GM23338 (cell line): Measurements from ENCODE around the gene CDH12. TPM values are rescaled to one million over a fixed set of nuclear protein-coding genes. Genes with fewer than 3 reads are reported as not detected.

Source experiments
- ATAC-seq: fragments of 200-7000 bp; cut with Tn5 transposase; 3 replicates; pipeline ENCODE4 v1.9.1; 2020
- DNase-seq: peaks from one replicate; pipeline ENCODE4 v3.0.0-alpha.2; 2015; ENCODE audit warnings: low spot score
- H2AFZ ChIP-seq: fragments of 200-600 bp; sonication (generic); 2 replicates; pipeline ENCODE4 v1.8.0; 2016; ENCODE audit warnings: antibody characterized with exemption, mild to moderate bottlenecking, moderate library complexity
- H3F3A ChIP-seq: fragments of 200-600 bp; sonication (generic); replicated peaks from 2 replicates; pipeline ENCODE4 v1.8.0; 2017; ENCODE audit warnings: antibody characterized with exemption, mixed run types, low read depth
- H3K27ac ChIP-seq: fragments of 200-600 bp; sonication (generic); 2 replicates; pipeline ENCODE4 v1.6.1; 2016; ENCODE audit warnings: low read depth
- H3K27me3 ChIP-seq: fragments of 200-600 bp; sonication (generic); 2 replicates; pipeline ENCODE4 v1.8.0; 2016; ENCODE audit warnings: mild to moderate bottlenecking, mixed run types, moderate library complexity; ENCODE audit not compliant: insufficient read depth
- H3K36me3 ChIP-seq: fragments of 200-600 bp; sonication (generic); 2 replicates; pipeline ENCODE4 v1.8.0; 2016; ENCODE audit warnings: mild to moderate bottlenecking; ENCODE audit not compliant: insufficient read depth
- H3K4me1 ChIP-seq: fragments of 200-600 bp; sonication (generic); 2 replicates; pipeline ENCODE4 v1.8.0; 2016; ENCODE audit warnings: mild to moderate bottlenecking, moderate library complexity; ENCODE audit not compliant: insufficient read depth
- H3K4me2 ChIP-seq: fragments of 200-600 bp; sonication (generic); 2 replicates; pipeline ENCODE4 v1.7.1; 2017; ENCODE audit warnings: mixed run types
- H3K4me3 ChIP-seq: fragments of 200-600 bp; sonication (generic); 2 replicates; pipeline ENCODE4 v1.6.1; 2016; ENCODE audit warnings: mixed run types
- H3K79me2 ChIP-seq: fragments of 200-600 bp; sonication (generic); replicated peaks from 2 replicates; pipeline ENCODE4 v1.8.0; 2017; ENCODE audit warnings: mild to moderate bottlenecking; ENCODE audit not compliant: insufficient read depth
- H3K9me2 ChIP-seq: fragments of 200-600 bp; sonication (generic); 2 replicates; pipeline ENCODE4 v1.8.0; 2017; ENCODE audit not compliant: insufficient read depth
- H4K20me1 ChIP-seq: fragments of 200-600 bp; sonication (generic); replicated peaks from 2 replicates; pipeline ENCODE4 v1.8.0; 2017; ENCODE audit warnings: mild to moderate bottlenecking; ENCODE audit not compliant: insufficient read depth
- H3K27ac Mint-ChIP-seq: 2 replicates; pipeline ENCODE4 v1.8.0; 2020; ENCODE audit warnings: inconsistent platforms, mild to moderate bottlenecking, moderate library complexity, mixed read lengths
- H3K27me3 Mint-ChIP-seq: 3 replicates; pipeline ENCODE4 v1.8.0; 2022; ENCODE audit warnings: low read depth, mild to moderate bottlenecking, moderate library complexity, mixed read lengths, inconsistent platforms; ENCODE audit not compliant: insufficient read depth, poor library complexity
- H3K36me3 Mint-ChIP-seq: 3 replicates; pipeline ENCODE4 v1.8.0; 2021; ENCODE audit warnings: low read depth, mild to moderate bottlenecking, inconsistent platforms, moderate library complexity, mixed read lengths
- H3K4me1 Mint-ChIP-seq: 3 replicates; pipeline ENCODE4 v1.8.0; 2020; ENCODE audit warnings: mild to moderate bottlenecking, inconsistent platforms, mixed read lengths
- H3K4me3 Mint-ChIP-seq: 3 replicates; pipeline ENCODE4 v1.8.0; 2021; ENCODE audit warnings: moderate library complexity, mild to moderate bottlenecking, inconsistent platforms, mixed read lengths
- H3K9me3 Mint-ChIP-seq: 3 replicates; pipeline ENCODE4 v1.8.0; 2020; ENCODE audit warnings: moderate library complexity, mild to moderate bottlenecking, inconsistent platforms, mixed read lengths
- CREB1 ChIP-seq: fragments of 250-450 bp; sonication (Bioruptor Pico); IDR thresholded peaks from 2 replicates; pipeline ENCODE4 v1.5.0; 2020; ENCODE audit warnings: low read depth, mild to moderate bottlenecking, moderate library complexity
- CTCF ChIP-seq, 2 experiments: fragments of 200-600 bp in 1 of 2; sonication (generic) in 1 of 2; conservative IDR thresholded peaks; 2 replicates each; pipeline versions ENCODE4 v1.5.1 to v1.6.1; 2016 to 2017; ENCODE audit warnings: antibody characterized with exemption in 2 of 2, low read depth in 2 of 2, mild to moderate bottlenecking in 2 of 2, moderate library complexity in 1 of 2
- EZH2 ChIP-seq: fragments of 200-600 bp; sonication (generic); IDR thresholded peaks from one replicate; pipeline ENCODE4 v1.8.0; 2017; ENCODE audit warnings: antibody characterized with exemption, mild to moderate bottlenecking, low read depth; ENCODE audit not compliant: unreplicated experiment
- EZH2phosphoT487 ChIP-seq: fragments of 200-600 bp; sonication (generic); IDR thresholded peaks from one replicate; pipeline ENCODE4 v1.8.1; 2018; ENCODE audit warnings: antibody characterized with exemption; ENCODE audit not compliant: unreplicated experiment
- JUNB ChIP-seq: IDR thresholded peaks from one replicate; pipeline ENCODE4 v1.6.1; 2016; ENCODE audit warnings: antibody characterized with exemption; ENCODE audit not compliant: unreplicated experiment
- NANOG ChIP-seq: IDR thresholded peaks from 2 replicates; pipeline ENCODE4 v1.6.1; 2016; ENCODE audit warnings: antibody characterized with exemption, borderline replicate concordance
- POLR2AphosphoS5 ChIP-seq: IDR thresholded peaks from 2 replicates; pipeline ENCODE4 v1.6.1; 2016; ENCODE audit warnings: antibody characterized with exemption, low read depth
- STAT1 ChIP-seq: IDR thresholded peaks from one replicate; pipeline ENCODE4 v1.6.1; 2016; ENCODE audit warnings: antibody characterized with exemption; ENCODE audit not compliant: unreplicated experiment
- ZNF114 ChIP-seq: fragments of 250-450 bp; sonication (Bioruptor Pico); IDR thresholded peaks from 2 replicates; pipeline ENCODE4 v1.5.0; 2020; ENCODE audit warnings: mild to moderate bottlenecking, moderate library complexity
- ZNF331 ChIP-seq: fragments of 250-450 bp; sonication (Bioruptor Pico); IDR thresholded peaks from 2 replicates; pipeline ENCODE4 v1.5.0; 2020; ENCODE audit warnings: low read depth, mild to moderate bottlenecking, moderate library complexity
- polyA plus RNA-seq: library from polyadenylated mRNA; unstranded; fragments of >200 nt; fragmentation: Nextera tagmentation; extraction: Ambion mirVana; gene quantifications from 2 replicates; pipeline ENCODE4 v1.2.1, GENCODE V29; 2016
- total RNA-seq: library from RNA; depleted of rRNA; stranded (reverse); fragments of >200 nt; shearing (Covaris generic); gene quantifications from 2 replicates; pipeline ENCODE4 v1.2.3, GENCODE V29; 2014
- TF ChIP-seq, protein P1 (sequence below): IDR thresholded peaks from one replicate; pipeline ENCODE4 v1.6.1; 2018; ENCODE audit warnings: antibody characterized with exemption; ENCODE audit not compliant: unreplicated experiment
- TF ChIP-seq, protein P2 (sequence below): fragments of 250-450 bp; sonication (Bioruptor Pico); IDR thresholded peaks from 2 replicates; pipeline ENCODE4 v1.5.0; 2020; ENCODE audit warnings: mild to moderate bottlenecking, moderate library complexity
- TF ChIP-seq, protein P3 (sequence below): IDR thresholded peaks from 2 replicates; pipeline ENCODE4 v1.6.1; 2016; ENCODE audit warnings: antibody characterized with exemption

CDH12 gene
- total and polyA plus RNA-seq, 2 experiments from 2014 or later = not detected

GRCh38 chr5:22577006-22577405 lies 276.1 kb downstream of the CDH12 start:
- no peaks in the 10 kb centered on the region for H3K36me3 Mint-ChIP-seq
- H3K4me3 Mint-ChIP-seq = no peak overlapping the region
- TF ChIP-seq NANOG (no peak), EZH2phosphoT487 (no peak), JUNB (no peak), ZNF331 (CRISPR knock-in tag) (no peak), EZH2 (no peak), CREB1 (CRISPR knock-in tag) (no peak), POLR2AphosphoS5 (no peak), ZNF114 (CRISPR knock-in tag) (no peak), CTCF (conservative IDR thresholded peaks at IDR 0.05; ENCODE audit: low read depth in 2 of 2) (no peak), STAT1 (no peak)
- TF ChIP-seq, protein P1, sequence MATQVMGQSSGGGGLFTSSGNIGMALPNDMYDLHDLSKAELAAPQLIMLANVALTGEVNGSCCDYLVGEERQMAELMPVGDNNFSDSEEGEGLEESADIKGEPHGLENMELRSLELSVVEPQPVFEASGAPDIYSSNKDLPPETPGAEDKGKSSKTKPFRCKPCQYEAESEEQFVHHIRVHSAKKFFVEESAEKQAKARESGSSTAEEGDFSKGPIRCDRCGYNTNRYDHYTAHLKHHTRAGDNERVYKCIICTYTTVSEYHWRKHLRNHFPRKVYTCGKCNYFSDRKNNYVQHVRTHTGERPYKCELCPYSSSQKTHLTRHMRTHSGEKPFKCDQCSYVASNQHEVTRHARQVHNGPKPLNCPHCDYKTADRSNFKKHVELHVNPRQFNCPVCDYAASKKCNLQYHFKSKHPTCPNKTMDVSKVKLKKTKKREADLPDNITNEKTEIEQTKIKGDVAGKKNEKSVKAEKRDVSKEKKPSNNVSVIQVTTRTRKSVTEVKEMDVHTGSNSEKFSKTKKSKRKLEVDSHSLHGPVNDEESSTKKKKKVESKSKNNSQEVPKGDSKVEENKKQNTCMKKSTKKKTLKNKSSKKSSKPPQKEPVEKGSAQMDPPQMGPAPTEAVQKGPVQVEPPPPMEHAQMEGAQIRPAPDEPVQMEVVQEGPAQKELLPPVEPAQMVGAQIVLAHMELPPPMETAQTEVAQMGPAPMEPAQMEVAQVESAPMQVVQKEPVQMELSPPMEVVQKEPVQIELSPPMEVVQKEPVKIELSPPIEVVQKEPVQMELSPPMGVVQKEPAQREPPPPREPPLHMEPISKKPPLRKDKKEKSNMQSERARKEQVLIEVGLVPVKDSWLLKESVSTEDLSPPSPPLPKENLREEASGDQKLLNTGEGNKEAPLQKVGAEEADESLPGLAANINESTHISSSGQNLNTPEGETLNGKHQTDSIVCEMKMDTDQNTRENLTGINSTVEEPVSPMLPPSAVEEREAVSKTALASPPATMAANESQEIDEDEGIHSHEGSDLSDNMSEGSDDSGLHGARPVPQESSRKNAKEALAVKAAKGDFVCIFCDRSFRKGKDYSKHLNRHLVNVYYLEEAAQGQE = no peak
- TF ChIP-seq, protein P2, sequence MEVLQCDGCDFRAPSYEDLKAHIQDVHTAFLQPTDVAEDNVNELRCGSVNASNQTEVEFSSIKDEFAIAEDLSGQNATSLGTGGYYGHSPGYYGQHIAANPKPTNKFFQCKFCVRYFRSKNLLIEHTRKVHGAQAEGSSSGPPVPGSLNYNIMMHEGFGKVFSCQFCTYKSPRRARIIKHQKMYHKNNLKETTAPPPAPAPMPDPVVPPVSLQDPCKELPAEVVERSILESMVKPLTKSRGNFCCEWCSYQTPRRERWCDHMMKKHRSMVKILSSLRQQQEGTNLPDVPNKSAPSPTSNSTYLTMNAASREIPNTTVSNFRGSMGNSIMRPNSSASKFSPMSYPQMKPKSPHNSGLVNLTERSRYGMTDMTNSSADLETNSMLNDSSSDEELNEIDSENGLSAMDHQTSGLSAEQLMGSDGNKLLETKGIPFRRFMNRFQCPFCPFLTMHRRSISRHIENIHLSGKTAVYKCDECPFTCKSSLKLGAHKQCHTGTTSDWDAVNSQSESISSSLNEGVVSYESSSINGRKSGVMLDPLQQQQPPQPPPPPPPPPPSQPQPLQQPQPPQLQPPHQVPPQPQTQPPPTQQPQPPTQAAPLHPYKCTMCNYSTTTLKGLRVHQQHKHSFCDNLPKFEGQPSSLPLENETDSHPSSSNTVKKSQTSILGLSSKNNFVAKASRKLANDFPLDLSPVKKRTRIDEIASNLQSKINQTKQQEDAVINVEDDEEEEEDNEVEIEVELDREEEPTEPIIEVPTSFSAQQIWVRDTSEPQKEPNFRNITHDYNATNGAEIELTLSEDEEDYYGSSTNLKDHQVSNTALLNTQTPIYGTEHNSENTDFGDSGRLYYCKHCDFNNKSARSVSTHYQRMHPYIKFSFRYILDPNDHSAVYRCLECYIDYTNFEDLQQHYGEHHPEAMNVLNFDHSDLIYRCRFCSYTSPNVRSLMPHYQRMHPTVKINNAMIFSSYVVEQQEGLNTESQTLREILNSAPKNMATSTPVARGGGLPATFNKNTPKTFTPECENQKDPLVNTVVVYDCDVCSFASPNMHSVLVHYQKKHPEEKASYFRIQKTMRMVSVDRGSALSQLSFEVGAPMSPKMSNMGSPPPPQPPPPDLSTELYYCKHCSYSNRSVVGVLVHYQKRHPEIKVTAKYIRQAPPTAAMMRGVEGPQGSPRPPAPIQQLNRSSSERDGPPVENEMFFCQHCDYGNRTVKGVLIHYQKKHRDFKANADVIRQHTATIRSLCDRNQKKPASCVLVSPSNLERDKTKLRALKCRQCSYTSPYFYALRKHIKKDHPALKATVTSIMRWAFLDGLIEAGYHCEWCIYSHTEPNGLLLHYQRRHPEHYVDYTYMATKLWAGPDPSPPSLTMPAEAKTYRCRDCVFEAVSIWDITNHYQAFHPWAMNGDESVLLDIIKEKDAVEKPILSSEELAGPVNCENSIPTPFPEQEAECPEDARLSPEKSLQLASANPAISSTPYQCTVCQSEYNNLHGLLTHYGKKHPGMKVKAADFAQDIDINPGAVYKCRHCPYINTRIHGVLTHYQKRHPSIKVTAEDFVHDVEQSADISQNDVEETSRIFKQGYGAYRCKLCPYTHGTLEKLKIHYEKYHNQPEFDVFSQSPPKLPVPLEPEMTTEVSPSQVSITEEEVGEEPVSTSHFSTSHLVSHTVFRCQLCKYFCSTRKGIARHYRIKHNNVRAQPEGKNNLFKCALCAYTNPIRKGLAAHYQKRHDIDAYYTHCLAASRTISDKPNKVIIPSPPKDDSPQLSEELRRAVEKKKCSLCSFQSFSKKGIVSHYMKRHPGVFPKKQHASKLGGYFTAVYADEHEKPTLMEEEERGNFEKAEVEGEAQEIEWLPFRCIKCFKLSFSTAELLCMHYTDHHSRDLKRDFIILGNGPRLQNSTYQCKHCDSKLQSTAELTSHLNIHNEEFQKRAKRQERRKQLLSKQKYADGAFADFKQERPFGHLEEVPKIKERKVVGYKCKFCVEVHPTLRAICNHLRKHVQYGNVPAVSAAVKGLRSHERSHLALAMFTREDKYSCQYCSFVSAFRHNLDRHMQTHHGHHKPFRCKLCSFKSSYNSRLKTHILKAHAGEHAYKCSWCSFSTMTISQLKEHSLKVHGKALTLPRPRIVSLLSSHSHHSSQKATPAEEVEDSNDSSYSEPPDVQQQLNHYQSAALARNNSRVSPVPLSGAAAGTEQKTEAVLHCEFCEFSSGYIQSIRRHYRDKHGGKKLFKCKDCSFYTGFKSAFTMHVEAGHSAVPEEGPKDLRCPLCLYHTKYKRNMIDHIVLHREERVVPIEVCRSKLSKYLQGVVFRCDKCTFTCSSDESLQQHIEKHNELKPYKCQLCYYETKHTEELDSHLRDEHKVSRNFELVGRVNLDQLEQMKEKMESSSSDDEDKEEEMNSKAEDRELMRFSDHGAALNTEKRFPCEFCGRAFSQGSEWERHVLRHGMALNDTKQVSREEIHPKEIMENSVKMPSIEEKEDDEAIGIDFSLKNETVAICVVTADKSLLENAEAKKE (CRISPR knock-in tag) = no peak
- TF ChIP-seq, protein P3, sequence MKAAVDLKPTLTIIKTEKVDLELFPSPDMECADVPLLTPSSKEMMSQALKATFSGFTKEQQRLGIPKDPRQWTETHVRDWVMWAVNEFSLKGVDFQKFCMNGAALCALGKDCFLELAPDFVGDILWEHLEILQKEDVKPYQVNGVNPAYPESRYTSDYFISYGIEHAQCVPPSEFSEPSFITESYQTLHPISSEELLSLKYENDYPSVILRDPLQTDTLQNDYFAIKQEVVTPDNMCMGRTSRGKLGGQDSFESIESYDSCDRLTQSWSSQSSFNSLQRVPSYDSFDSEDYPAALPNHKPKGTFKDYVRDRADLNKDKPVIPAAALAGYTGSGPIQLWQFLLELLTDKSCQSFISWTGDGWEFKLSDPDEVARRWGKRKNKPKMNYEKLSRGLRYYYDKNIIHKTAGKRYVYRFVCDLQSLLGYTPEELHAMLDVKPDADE = no peak
- no peak overlapping the region for H3K27ac Mint-ChIP-seq
- H3K4me1 ChIP-seq = no peaks in the 10 kb centered on the region
- no peak overlapping the region for H3K4me3 ChIP-seq
- no peaks in the 10 kb centered on the region for H3K9me3 Mint-ChIP-seq
- H3K79me2 ChIP-seq = no peaks in the 10 kb centered on the region
- no peak overlapping the region for H3K27ac ChIP-seq
- DNase-seq (no peak), ATAC-seq (no peak)
- no peaks in the 10 kb centered on the region for H4K20me1 ChIP-seq
- no peaks in the 10 kb centered on the region for H3F3A ChIP-seq
- no peak overlapping the region for H2AFZ ChIP-seq
- H3K4me2 ChIP-seq = no peak overlapping the region
- H3K27me3 Mint-ChIP-seq = no peaks in the 10 kb centered on the region
- no peaks in the 10 kb centered on the region for H3K27me3 ChIP-seq
- no peaks in the 10 kb centered on the region for H3K36me3 ChIP-seq
- H3K9me2 ChIP-seq = no peaks in the 10 kb centered on the region
- H3K4me1 Mint-ChIP-seq = peaks cover 4% of the 10 kb centered on the region; the same call in 2 of the 3 replicates
